Measurements from ENCODE around the gene RNF152.

RNF152 gene

GRCh38 chr18:61892683-61893308 is at the start of gene RNF152:
Gene RNF152, minus strand, starts transcription at chr18:61893007. Its CDS starts 76,544 bp downstream, at chr18:61816463.
- DNase-seq, result peak; percentile 6

- no peak for DNase-seq
Observed at GRCh38 chr18:61941948-61942471, 49.2 kb upstream of the RNF152 start.

GRCh38 chr18:61939046-61939674 is 46.4 kb upstream of the RNF152 start:
- DNase-seq, result no peak

- no peak for DNase-seq
Observed at GRCh38 chr18:61935362-61935761, 42.6 kb upstream of the RNF152 start.

GRCh38 chr18:61931654-61932379 is 39.0 kb upstream of the RNF152 start:
- DNase-seq, result no peak

- DNase-seq, result no peak
Observed at GRCh38 chr18:61929881-61930640, 37.3 kb upstream of the RNF152 start.

- DNase-seq, result no peak
Observed at GRCh38 chr18:61926532-61926931, 33.7 kb upstream of the RNF152 start.

- no peak for DNase-seq
Observed at GRCh38 chr18:61924550-61924949, 31.7 kb upstream of the RNF152 start.

GRCh38 chr18:61922435-61922834 is 29.6 kb upstream of the RNF152 start:
- DNase-seq, result no peak

- DNase-seq, result no peak
Observed at GRCh38 chr18:61921621-61922235, 28.9 kb upstream of the RNF152 start.

- no peak for DNase-seq
Observed at GRCh38 chr18:61917818-61918217, 25.0 kb upstream of the RNF152 start.

GRCh38 chr18:61912476-61912875 is 19.7 kb upstream of the RNF152 start:
- no peak for DNase-seq

- no peak for DNase-seq
Observed at GRCh38 chr18:61910101-61910500, 17.3 kb upstream of the RNF152 start.

- DNase-seq, result no peak
Observed at GRCh38 chr18:61908661-61909060, 15.9 kb upstream of the RNF152 start.

GRCh38 chr18:61901323-61901986 is 8.6 kb upstream of the RNF152 start:
- DNase-seq, result peak; percentile 4

GRCh38 chr18:61900504-61901281 is 7.9 kb upstream of the RNF152 start:
- DNase-seq, result no peak

- DNase-seq, result no peak
Observed at GRCh38 chr18:61898640-61899101, 5.9 kb upstream of the RNF152 start.

- no peak for DNase-seq
Observed at GRCh38 chr18:61896757-61897156, 4.0 kb upstream of the RNF152 start.

GRCh38 chr18:61896118-61896517 is 3.3 kb upstream of the RNF152 start:
- DNase-seq, result no peak

GRCh38 chr18:61894751-61895524 is 2.1 kb upstream of the RNF152 start:
- no peak for DNase-seq

Data from NCI-H1694 treated with DMSO at 0.1 percent for 48 hours (cell line).